Natural killer cell (primary cell): ENCODE data around the gene PHF19. TPM values are rescaled to one million over a fixed set of nuclear protein-coding genes. Genes with fewer than 3 reads are reported as not detected.

Experiments
- ATAC-seq, 3 donors: fragments of 150-1000 bp in 2 of 3; fragments of 200-7000 bp in 1 of 3; cut with Tn5 transposase; 1 replicate in 1 of 3; 2 replicates in 2 of 3; pipeline ENCODE4 v1.10.0; 2021; ENCODE audit warnings: mild to moderate bottlenecking in 2 of 3, moderate library complexity in 2 of 3
- DNase-seq, 2 donors: peaks; one replicate each; pipeline versions ENCODE4 v3.0.0 to v3.0.0-alpha.2; 2013 to 2021; ENCODE audit warnings: mixed read lengths in 1 of 2
- H3K27ac ChIP-seq: one replicate; pipeline ENCODE4 v1.5.1; 2013; ENCODE audit warnings: mild to moderate bottlenecking, low read length
- H3K27me3 ChIP-seq: one replicate; pipeline ENCODE4 v1.6.1; 2013; ENCODE audit warnings: low read length; ENCODE audit not compliant: control insufficient read depth, insufficient read depth
- H3K36me3 ChIP-seq: one replicate; pipeline ENCODE4 v1.6.1; 2013; ENCODE audit warnings: low read length; ENCODE audit not compliant: control insufficient read depth, insufficient read depth
- H3K4me1 ChIP-seq: one replicate; pipeline ENCODE4 v1.6.1; 2013; ENCODE audit warnings: low read length; ENCODE audit not compliant: control insufficient read depth, insufficient read depth
- H3K4me3 ChIP-seq: one replicate; pipeline ENCODE4 v1.5.1; 2013; ENCODE audit warnings: low read length
- H3K9me3 ChIP-seq: one replicate; pipeline ENCODE4 v1.6.1; 2013; ENCODE audit warnings: low read length; ENCODE audit not compliant: control insufficient read depth, insufficient read depth
- H3K27ac Mint-ChIP-seq, 2 donors: one replicate each; pipeline ENCODE4 v1.8.0; 2022; ENCODE audit warnings: mild to moderate bottlenecking in 2 of 2, mixed read lengths in 2 of 2, moderate library complexity in 1 of 2
- H3K27me3 Mint-ChIP-seq, 2 donors: one replicate each; pipeline ENCODE4 v1.8.0; 2022; ENCODE audit warnings: low read depth in 2 of 2, mixed read lengths in 2 of 2
- H3K36me3 Mint-ChIP-seq: one replicate; pipeline ENCODE4 v1.8.0; 2022; ENCODE audit warnings: mixed read lengths
- H3K4me1 Mint-ChIP-seq, 2 donors: one replicate each; pipeline ENCODE4 v1.8.0; 2022; ENCODE audit warnings: mixed read lengths in 2 of 2
- H3K4me3 Mint-ChIP-seq: one replicate; pipeline ENCODE4 v1.8.0; 2022; ENCODE audit warnings: mild to moderate bottlenecking, moderate library complexity, mixed read lengths
- H3K9me3 Mint-ChIP-seq, 2 donors: one replicate each; pipeline ENCODE4 v1.8.0; 2022; ENCODE audit warnings: mixed read lengths in 2 of 2
- WGBS: methylation state at CpG from one replicate; pipeline ENCODE4 v1.1.7; 2013; ENCODE audit warnings: missing lambda C conversion rate; ENCODE audit not compliant: insufficient coverage; 5-methylcytosine and 5-hydroxymethylcytosine counted together
- intact Hi-C: fragments of 100-400 bp; cut with micrococcal nuclease; formaldehyde crosslinking; loops from one replicate; pipeline ENCODE4 v1.14.2; 2022
- total RNA-seq, 4 donors: library from RNA; stranded (reverse); fragments of 120-200 nt in 1 of 4; gene quantifications; one replicate each; pipeline versions ENCODE4 v1.2.3 to v1.2.4, GENCODE V29; 2013 to 2022
- TF ChIP-seq, protein P1 (sequence below): fragments of 200-600 bp; IDR thresholded peaks from one replicate; pipeline ENCODE4 v1.8.0; 2022; ENCODE audit warnings: antibody characterized with exemption

Gene PHF19
- total RNA-seq, 3 donors from 2014 or later (not counting 1 experiment from before 2014, with no cell fraction given), result 34.1 to 54.0 (median 47.8) TPM

- WGBS, result 93% methylated on average over 3 of the region's 3 CpGs
- H3K36me3 ChIP-seq, result peaks cover 32% of the 10 kb centered on the region
- DNase-seq, result no peak
- no peaks in the 10 kb centered on the region for H3K9me3 ChIP-seq
- no peaks in the 10 kb centered on the region for H3K27me3 ChIP-seq
- H3K4me1 ChIP-seq, result no peaks in the 10 kb centered on the region
- Mint-ChIP-seq H3K36me3 (no peaks in the 10 kb centered on the region), H3K4me3 (no peak overlapping the region), H3K27me3 (no peaks in the 10 kb centered on the region), H3K4me1 (peaks cover 5 to 15% of the 10 kb centered on the region in 2 donors), H3K27ac (peak overlapping the region; percentile 4 to 7), H3K9me3 (no peaks in the 10 kb centered on the region)
- ATAC-seq, result no peak
- TF ChIP-seq, protein P1, sequence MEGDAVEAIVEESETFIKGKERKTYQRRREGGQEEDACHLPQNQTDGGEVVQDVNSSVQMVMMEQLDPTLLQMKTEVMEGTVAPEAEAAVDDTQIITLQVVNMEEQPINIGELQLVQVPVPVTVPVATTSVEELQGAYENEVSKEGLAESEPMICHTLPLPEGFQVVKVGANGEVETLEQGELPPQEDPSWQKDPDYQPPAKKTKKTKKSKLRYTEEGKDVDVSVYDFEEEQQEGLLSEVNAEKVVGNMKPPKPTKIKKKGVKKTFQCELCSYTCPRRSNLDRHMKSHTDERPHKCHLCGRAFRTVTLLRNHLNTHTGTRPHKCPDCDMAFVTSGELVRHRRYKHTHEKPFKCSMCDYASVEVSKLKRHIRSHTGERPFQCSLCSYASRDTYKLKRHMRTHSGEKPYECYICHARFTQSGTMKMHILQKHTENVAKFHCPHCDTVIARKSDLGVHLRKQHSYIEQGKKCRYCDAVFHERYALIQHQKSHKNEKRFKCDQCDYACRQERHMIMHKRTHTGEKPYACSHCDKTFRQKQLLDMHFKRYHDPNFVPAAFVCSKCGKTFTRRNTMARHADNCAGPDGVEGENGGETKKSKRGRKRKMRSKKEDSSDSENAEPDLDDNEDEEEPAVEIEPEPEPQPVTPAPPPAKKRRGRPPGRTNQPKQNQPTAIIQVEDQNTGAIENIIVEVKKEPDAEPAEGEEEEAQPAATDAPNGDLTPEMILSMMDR, result no peak
- intact Hi-C loops, result no loop called here
- no peak overlapping the region for H3K27ac ChIP-seq
- H3K4me3 ChIP-seq, result no peak overlapping the region
Measured at GRCh38 chr9:120854596-120855327, 22.2 kb downstream of the PHF19 start.

DNA sequence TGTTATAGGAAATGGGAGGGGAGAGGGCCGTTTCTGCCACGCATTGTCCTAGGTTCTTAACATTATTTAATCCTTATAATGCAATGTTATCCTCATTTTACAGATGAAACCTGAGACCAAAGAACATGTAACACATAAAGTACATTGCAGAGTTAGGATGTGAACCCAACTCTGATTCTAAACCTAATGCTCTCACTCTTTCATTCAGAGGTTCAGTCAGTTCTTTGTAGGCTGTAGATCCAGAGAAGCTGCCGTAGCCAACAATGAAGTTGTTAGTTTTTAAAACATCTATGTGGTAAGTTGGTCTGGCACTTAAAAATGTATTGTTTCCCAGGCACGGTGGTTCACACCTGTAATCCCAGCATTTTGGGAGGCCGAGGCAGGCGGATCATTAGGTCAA lies 23.8 kb downstream of the PHF19 start:
- 97% methylated on average over 4 of the region's 6 CpGs for WGBS
- no peak for DNase-seq
- Mint-ChIP-seq H3K27ac (no peak overlapping the region), H3K36me3 (no peaks in the 10 kb centered on the region), H3K4me1 (peaks cover 5 to 17% of the 10 kb centered on the region in 2 donors), H3K9me3 (no peaks in the 10 kb centered on the region), H3K4me3 (no peak overlapping the region), H3K27me3 (no peaks in the 10 kb centered on the region)
- H3K27ac ChIP-seq, result no peak overlapping the region
- H3K27me3 ChIP-seq, result no peaks in the 10 kb centered on the region
- TF ChIP-seq, protein P1, result no peak
- no peaks in the 10 kb centered on the region for H3K9me3 ChIP-seq
- H3K36me3 ChIP-seq, result peaks cover 31% of the 10 kb centered on the region
- no peak overlapping the region for H3K4me3 ChIP-seq
- H3K4me1 ChIP-seq, result no peaks in the 10 kb centered on the region
- intact Hi-C loops, result no loop called here
- ATAC-seq, result no peak

- H3K4me1 ChIP-seq, result no peaks in the 10 kb centered on the region
- H3K4me3 ChIP-seq, result no peak overlapping the region
- H3K4me1 Mint-ChIP-seq, result peaks cover 5 to 24% of the 10 kb centered on the region in 2 donors
- no peaks in the 10 kb centered on the region for H3K9me3 Mint-ChIP-seq
- H3K27ac ChIP-seq, result no peak overlapping the region
- H3K9me3 ChIP-seq, result no peaks in the 10 kb centered on the region
- no peaks in the 10 kb centered on the region for H3K27me3 Mint-ChIP-seq
- TF ChIP-seq, protein P1, result no peak
- ATAC-seq, result no peak
- H3K36me3 ChIP-seq, result peaks cover 24% of the 10 kb centered on the region
- no peak overlapping the region for H3K27ac Mint-ChIP-seq
- intact Hi-C loops, result no loop called here
- 88% methylated on average over 3 of the region's 5 CpGs for WGBS
- H3K4me3 Mint-ChIP-seq, result no peak overlapping the region
- no peaks in the 10 kb centered on the region for H3K27me3 ChIP-seq
- DNase-seq, result no peak
- H3K36me3 Mint-ChIP-seq, result no peaks in the 10 kb centered on the region
Measured at GRCh38 chr9:120852240-120853010, 24.6 kb downstream of the PHF19 start.
